ENCODE results near the gene STN1. TPM values are rescaled to one million over a fixed set of nuclear protein-coding genes. Genes with fewer than 3 reads are reported as not detected.

The STN1 gene
- total RNA-seq, 1 donor from 2014 or later: 33.9 TPM

- intact Hi-C loops (cut with DNase I): loop anchor here (10.0 kb wide), 1 partner anchor 445 kb away; no protein-coding TSS in a partner anchor
Measured at GRCh38 chr10:103899312-103899711, 18.7 kb downstream of the STN1 start.

GRCh38 chr10:103897241-103897774 is 20.7 kb downstream of the STN1 start:
- intact Hi-C loops (cut with DNase I): loop anchor here (10.0 kb wide), 1 partner anchor 447 kb away; no protein-coding TSS in a partner anchor
- no peak for DNase-seq (ENCODE audit: low spot score)

More at GRCh38 chr10:103899312-103899711, 18.7 kb downstream of the STN1 start:
- no peak for DNase-seq (ENCODE audit: low spot score)

DNA sequence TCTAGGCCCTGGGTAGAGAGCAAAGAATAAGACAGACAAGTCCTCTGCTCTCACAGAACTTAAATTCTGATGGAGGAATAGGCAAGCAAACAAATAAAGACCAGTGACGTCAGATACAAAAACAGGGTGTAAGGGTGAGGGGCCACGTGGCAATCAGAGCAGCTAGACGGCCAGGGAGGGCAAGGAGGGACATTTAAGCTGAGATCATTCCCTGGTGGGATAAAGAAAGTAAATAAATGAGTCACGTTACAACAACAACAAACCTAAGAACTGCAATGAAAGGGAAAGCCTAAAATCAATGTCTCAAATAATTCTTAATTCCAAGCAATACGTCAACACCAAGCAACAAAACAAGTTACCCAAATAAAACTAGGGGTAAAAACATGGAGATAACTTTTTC is 21.8 kb downstream of the STN1 start:
- intact Hi-C loops (cut with DNase I): loop anchor here (10.0 kb wide), 1 partner anchor 449 kb away; no protein-coding TSS in a partner anchor
- DNase-seq (ENCODE audit: low spot score): no peak

GRCh38 chr10:103895411-103896186 is 22.4 kb downstream of the STN1 start:
- no peak for DNase-seq (ENCODE audit: low spot score)
- intact Hi-C loops (cut with DNase I): loop anchor here (2.0 to 10.0 kb wide), 2 partner anchors 21 to 449 kb away; no protein-coding TSS in a partner anchor

DNA sequence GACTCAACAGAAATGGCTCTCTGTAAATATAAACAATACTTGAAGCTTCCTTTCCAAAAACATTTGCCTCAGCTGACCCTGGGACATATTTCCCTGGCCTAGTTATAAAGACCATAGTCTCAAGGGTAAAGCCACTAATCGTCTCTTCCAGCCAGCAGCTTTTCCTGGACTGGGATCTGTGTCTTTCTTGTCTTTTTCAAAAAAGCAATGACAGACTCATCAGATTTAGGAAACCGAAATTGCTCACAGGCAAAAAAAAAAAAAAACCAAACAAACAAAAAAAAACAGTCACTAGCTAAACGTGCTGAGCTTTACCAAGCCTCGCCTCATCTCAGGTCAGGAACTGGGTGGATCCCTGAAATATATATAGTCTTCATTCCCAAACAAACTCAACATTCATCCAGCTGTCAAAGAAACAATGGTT is 23.5 kb downstream of the STN1 start:
- DNase-seq (ENCODE audit: low spot score): no peak
- intact Hi-C loops (cut with DNase I): loop anchor here (2.0 to 10.0 kb wide), 3 partner anchors 22 to 450 kb away; partner anchors contain the start of gene SFR1

GRCh38 chr10:103893817-103894216 is 24.2 kb downstream of the STN1 start:
- DNase-seq (ENCODE audit: low spot score): no peak
- intact Hi-C loops (cut with DNase I): loop anchor here (2.0 to 10.0 kb wide), 3 partner anchors 23 to 451 kb away; partner anchors contain the start of gene SFR1

- no peak for DNase-seq (ENCODE audit: low spot score)
- intact Hi-C loops (cut with DNase I): loop anchor here (5.0 to 10.0 kb wide), 2 partner anchors 230 to 453 kb away; partner anchors contain the start of gene SFR1
Measured at GRCh38 chr10:103892181-103892580, 25.8 kb downstream of the STN1 start.

GRCh38 chr10:103890688-103891087 is 27.3 kb downstream of the STN1 start:
- intact Hi-C loops (cut with DNase I): loop anchor here (5.0 to 10.0 kb wide), 2 partner anchors 232 to 454 kb away; partner anchors contain the start of gene SFR1
- no peak for DNase-seq (ENCODE audit: low spot score)

DNA sequence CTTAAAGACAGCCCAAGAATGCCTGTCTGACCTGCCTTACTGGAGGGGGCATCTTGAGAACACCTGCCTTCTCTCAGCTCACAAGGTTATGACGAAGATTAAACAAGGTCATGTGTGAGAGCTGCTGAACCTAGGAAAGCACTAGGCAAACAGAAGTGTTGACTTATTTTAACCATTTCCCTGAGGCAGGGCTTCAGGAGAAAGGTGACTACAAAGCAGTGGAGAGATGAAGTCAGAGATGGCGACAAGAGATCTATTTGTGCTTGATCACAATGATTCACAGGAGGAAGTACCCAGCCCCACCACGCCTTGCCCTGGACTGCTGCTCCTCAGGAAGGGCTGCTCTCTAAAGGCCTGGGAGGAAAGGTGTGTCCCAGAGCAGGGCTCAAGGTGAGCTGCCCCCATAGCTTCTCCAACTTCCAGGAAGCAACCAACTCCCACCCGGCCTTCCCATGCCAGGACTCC is 27.8 kb downstream of the STN1 start:
- intact Hi-C loops (cut with DNase I): loop anchor here (5.0 to 10.0 kb wide), 2 partner anchors 232 to 455 kb away; partner anchors contain the start of gene SFR1
- DNase-seq (ENCODE audit: low spot score): no peak

GRCh38 chr10:103889121-103889720 is 28.8 kb downstream of the STN1 start:
- intact Hi-C loops (cut with DNase I): loop anchor here (2.0 to 5.0 kb wide), 3 partner anchors 78 to 320 kb away; partner anchors contain the start of gene SLK
- DNase-seq (ENCODE audit: low spot score): no peak

DNA sequence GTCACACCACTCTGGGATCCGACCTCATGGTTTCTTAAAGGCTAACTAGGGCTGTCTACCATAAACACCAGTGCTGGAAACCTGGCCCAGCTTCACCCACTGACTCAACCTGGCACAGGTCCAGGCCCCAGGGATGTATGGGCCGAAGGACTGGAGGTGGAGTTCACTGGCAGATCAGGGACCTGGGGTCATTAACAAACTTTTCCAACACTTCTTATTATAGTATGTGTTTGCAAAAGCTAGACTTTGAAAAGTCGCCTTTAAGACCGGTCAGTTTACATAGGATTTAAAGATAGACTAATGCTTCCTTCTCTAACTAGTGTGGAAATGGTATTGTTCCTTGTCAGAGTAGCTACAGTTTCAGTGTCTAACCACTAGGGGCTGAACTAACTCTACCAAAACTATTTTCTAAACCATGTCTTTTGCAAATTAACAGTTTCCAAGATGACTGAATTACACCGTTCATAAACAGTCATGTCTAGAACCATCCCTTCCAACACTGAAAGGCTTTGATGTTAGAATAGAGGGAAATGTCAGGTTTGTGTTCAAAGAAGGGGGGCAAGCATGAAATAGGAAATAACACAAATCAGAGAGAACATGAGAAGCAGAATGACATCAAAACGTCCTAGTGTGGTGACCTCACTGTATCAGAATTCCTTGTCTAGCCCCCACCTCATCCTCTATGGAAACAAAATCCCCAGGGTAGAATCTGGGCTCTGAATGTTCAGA is 29.7 kb downstream of the STN1 start:
- DNase-seq (ENCODE audit: low spot score): peak; percentile 83
- intact Hi-C loops (cut with DNase I): loop anchor here (2.0 to 5.0 kb wide), 3 partner anchors 79 to 321 kb away; partner anchors contain the start of gene SLK

DNA sequence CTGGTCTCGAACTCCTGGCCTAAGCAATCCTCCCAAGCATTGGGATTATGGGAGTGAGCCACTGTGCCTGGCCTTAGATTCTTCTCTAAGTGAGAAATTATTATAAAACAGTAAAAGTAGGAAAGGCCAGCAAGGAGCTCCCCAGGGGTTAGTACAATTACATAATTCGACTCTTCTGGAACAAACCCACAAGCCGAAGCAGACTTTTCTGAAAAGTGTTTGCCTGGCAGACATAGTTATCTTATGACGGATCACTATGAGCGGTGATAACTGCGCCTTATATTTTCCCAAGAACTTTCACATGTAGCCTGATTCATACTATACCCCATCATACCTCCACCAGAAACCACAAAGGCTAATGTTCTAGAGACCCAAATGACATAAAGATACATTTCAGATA is 32.4 kb downstream of the STN1 start:
- no peak for DNase-seq (ENCODE audit: low spot score)
- intact Hi-C loops (cut with DNase I): loop anchor here (1.0 to 5.0 kb wide), 3 partner anchors 82 to 172 kb away; partner anchors contain the start of gene SLK

DNA sequence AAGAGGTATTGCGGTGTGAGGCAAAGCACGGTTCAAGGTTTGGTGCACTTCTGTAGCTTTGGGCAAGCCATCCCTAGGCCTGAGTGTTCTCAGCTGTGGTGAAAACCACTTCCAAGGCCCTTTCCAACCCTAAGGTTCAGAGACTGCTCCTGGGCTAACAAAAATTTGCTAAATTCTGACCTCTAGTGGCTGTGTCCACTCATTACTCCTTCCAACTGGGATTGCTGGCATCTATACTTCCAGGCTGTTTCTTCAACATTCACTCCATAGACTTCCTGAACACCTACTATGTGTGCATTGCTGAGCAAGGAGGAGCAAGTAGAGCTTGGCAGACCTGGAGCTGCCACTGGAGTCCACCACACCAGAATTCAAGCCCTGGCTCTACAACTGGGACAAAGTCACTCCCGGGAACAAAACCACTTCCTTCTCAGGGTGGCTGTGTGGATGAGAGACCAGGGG is 33.3 kb downstream of the STN1 start:
- no peak for DNase-seq (ENCODE audit: low spot score)
- intact Hi-C loops (cut with DNase I): loop anchor here (5.0 kb wide), 2 partner anchors 83 to 158 kb away; partner anchors contain the start of gene SLK

GRCh38 chr10:103882285-103883007 is 35.5 kb downstream of the STN1 start:
- intact Hi-C loops (cut with DNase I): no loop called here
- DNase-seq (ENCODE audit: low spot score): no peak

- intact Hi-C loops (cut with DNase I): no loop called here
- no peak for DNase-seq (ENCODE audit: low spot score)
Measured at GRCh38 chr10:103881416-103882284, 36.3 kb downstream of the STN1 start.

DNA sequence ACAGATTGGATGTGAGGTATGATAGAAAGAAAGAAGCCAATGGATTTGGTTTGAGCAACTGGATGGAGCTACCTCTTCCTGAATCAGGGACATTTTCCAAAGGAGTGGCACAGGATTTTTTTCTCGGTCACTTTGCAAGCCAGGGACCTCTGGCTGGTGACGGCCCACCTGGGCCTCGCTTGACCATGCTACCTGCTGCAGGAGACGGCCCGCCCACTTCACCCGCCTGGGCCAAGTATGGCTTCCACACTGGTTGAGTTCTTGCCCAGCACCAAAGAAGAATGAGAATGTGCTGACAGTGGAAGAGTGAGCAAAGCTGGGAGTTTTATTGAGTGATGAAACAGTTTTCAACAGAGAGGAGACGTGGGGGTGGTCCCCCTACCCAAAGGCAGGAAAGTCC is 38.2 kb downstream of the STN1 start:
- no peak for DNase-seq (ENCODE audit: low spot score)
- intact Hi-C loops (cut with DNase I): no loop called here

DNA sequence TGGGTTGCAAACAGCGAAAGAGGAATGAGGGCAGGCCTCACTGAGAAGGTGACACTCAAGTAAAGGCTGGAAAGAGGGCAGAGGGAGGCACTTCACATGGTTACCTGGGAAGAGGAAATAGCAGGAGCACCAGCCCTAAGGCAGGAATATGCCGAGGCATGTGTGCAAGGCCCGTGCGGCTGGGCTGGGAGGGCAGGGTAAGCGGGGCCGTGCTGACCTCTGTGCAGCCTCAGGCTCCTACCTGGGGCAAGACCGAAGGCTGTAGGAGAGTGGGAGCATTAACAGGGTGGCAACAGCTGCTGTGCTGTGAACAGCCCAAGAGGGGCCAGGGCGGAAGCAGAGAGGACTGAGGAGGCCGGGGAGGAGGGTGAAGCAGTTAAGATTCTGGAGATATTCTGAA is 38.6 kb downstream of the STN1 start:
- intact Hi-C loops (cut with DNase I): no loop called here
- no peak for DNase-seq (ENCODE audit: low spot score)
